SK-N-MC (cell line): ENCODE measurements around the gene DUSP15.

ENCODE experiments used
- EZH2 ChIP-seq: fragments of 200-600 bp; sonication (generic); IDR thresholded peaks from one replicate; pipeline ENCODE4 v1.6.1; 2017; ENCODE audit warnings: antibody characterized with exemption
- POLR2AphosphoS5 ChIP-seq: IDR thresholded peaks from 2 replicates; pipeline ENCODE4 v1.6.1; 2012; ENCODE audit warnings: mild to moderate bottlenecking, low read depth, low read length, borderline replicate concordance

DNA sequence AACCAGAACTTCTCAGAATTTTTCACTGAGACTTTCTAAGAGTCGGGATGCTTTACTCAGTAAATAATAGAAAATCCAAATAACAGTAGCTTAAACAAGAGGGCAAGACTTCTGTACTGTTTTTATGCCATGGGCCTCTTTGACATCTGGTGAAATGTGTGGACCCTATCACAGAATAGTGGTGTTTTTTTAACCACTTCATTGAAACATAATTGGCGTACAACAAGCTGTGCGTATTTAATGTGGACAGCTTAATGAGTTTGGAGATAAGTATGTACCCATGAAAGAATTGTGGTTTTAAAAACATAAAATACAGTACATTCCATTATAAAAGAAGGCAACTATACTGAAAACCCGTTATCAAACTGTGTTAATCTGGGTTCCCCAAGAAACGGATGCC lies 43.8 kb upstream of the DUSP15 start:
- TF ChIP-seq POLR2AphosphoS5 (no peak), EZH2 (no peak)
